CD4-positive, alpha-beta memory T cell (primary cell): Measurements from ENCODE around the gene GPC5. TPM values are rescaled to one million over a fixed set of nuclear protein-coding genes. Genes with fewer than 3 reads are reported as not detected.

Experiments
- CTCF ChIA-PET: fragments of 350-600 bp; sonication (Branson Sonifier 250); formaldehyde crosslinking; loops from one replicate; lab custom pipeline; 2021; ENCODE audit warnings: inconsistent platforms; ENCODE audit not compliant: partially characterized antibody; lab: Charles Lee
- POLR2A ChIA-PET: fragments of 350-600 bp; sonication (Branson Sonifier 250); formaldehyde crosslinking; loops from one replicate; lab custom pipeline; 2021; ENCODE audit not compliant: partially characterized antibody; lab: Charles Lee
- DNase-seq, 5 donors: peaks; one replicate each; pipeline versions ENCODE4 v3.0.0 to v3.0.0-alpha.2; 2020 to 2022; ENCODE audit warnings: mixed read lengths in 1 of 5
- H3K27ac ChIP-seq: one replicate; pipeline ENCODE4 v1.7.0; 2013; ENCODE audit warnings: low read depth, low read length
- H3K27me3 ChIP-seq: 2 replicates; pipeline ENCODE4 v1.7.0; 2013; ENCODE audit warnings: mild to moderate bottlenecking, low read length, moderate library complexity; ENCODE audit not compliant: insufficient read depth
- H3K36me3 ChIP-seq: 2 replicates; pipeline ENCODE4 v1.7.0; 2013; ENCODE audit warnings: mild to moderate bottlenecking, low read length, moderate library complexity; ENCODE audit not compliant: insufficient read depth
- H3K4me1 ChIP-seq: 2 replicates; pipeline ENCODE4 v1.7.0; 2013; ENCODE audit warnings: mild to moderate bottlenecking, low read length, moderate library complexity; ENCODE audit not compliant: insufficient read depth
- H3K4me3 ChIP-seq, 2 donors: one replicate each; pipeline ENCODE4 v1.7.0; 2013; ENCODE audit warnings: low read length in 2 of 2, mild to moderate bottlenecking in 1 of 2
- H3K9me3 ChIP-seq, 2 donors: one replicate each; pipeline ENCODE4 v1.7.0; 2013; ENCODE audit warnings: low read length in 2 of 2, control low read depth in 1 of 2; ENCODE audit not compliant: control insufficient read depth in 1 of 2
- H3K27ac Mint-ChIP-seq, 7 donors: one replicate each; pipeline ENCODE4 v1.8.0; 2020 to 2021; ENCODE audit warnings: mixed read lengths in 7 of 7, mild to moderate bottlenecking in 6 of 7, inconsistent platforms in 3 of 7, moderate library complexity in 3 of 7
- H3K27me3 Mint-ChIP-seq, 2 donors: one replicate each; pipeline ENCODE4 v1.8.0; 2020 to 2021; ENCODE audit warnings: mixed read lengths in 2 of 2
- H3K36me3 Mint-ChIP-seq, 2 donors: one replicate each; pipeline ENCODE4 v1.8.0; 2020 to 2021; ENCODE audit warnings: mixed read lengths in 2 of 2, inconsistent platforms in 1 of 2, mild to moderate bottlenecking in 1 of 2
- H3K4me1 Mint-ChIP-seq, 4 donors: one replicate each; pipeline ENCODE4 v1.8.0; 2020 to 2021; ENCODE audit warnings: mixed read lengths in 4 of 4, mild to moderate bottlenecking in 1 of 4
- H3K4me3 Mint-ChIP-seq, 8 donors: one replicate each; pipeline ENCODE4 v1.8.0; 2020 to 2021; ENCODE audit warnings: mixed read lengths in 8 of 8, mild to moderate bottlenecking in 7 of 8, moderate library complexity in 6 of 8, inconsistent platforms in 3 of 8
- H3K9me3 Mint-ChIP-seq, 8 donors: one replicate each; pipeline ENCODE4 v1.8.0; 2020 to 2021; ENCODE audit warnings: mixed read lengths in 8 of 8, mild to moderate bottlenecking in 5 of 8, inconsistent platforms in 3 of 8, moderate library complexity in 1 of 8
- intact Hi-C: fragments of 100-400 bp; cut with micrococcal nuclease; formaldehyde crosslinking; loops from one replicate; pipeline ENCODE4 v1.15.1; 2023
- polyA plus RNA-seq, 2 donors: library from polyadenylated mRNA; unstranded; fragments of 300-500 nt; fragmentation: Illumina TruSeq; gene quantifications; one replicate each; pipeline ENCODE4 v1.2.3, GENCODE V29; 2021
- total RNA-seq, 2 experiments: library from RNA; stranded (reverse); gene quantifications; one replicate each; pipeline ENCODE4 v1.2.3, GENCODE V29; 2021

GPC5 gene
- total and polyA plus RNA-seq, 4 experiments from 2014 or later: 0.14 TPM; not detected in 3

GRCh38 chr13:92459306-92459705, 1060.9 kb downstream of the GPC5 start:
- H3K4me1 ChIP-seq: no peaks in the 10 kb centered on the region
- Mint-ChIP-seq H3K27me3 (no peaks in the 10 kb centered on the region), H3K36me3 (no peaks in the 10 kb centered on the region), H3K9me3 (peaks cover 0 to 4% (median 0%) of the 10 kb centered on the region in 8 donors), H3K4me3 (no peak overlapping the region), H3K27ac (no peak overlapping the region), H3K4me1 (no peaks in the 10 kb centered on the region)
- no peaks in the 10 kb centered on the region for H3K27me3 ChIP-seq
- CTCF ChIA-PET: no interaction called here
- no peak overlapping the region for H3K4me3 ChIP-seq
- H3K27ac ChIP-seq: no peak overlapping the region
- no peaks in the 10 kb centered on the region for H3K36me3 ChIP-seq
- DNase-seq: no peak
- intact Hi-C loops: no loop called here
- POLR2A ChIA-PET: no interaction called here
- no peaks in the 10 kb centered on the region for H3K9me3 ChIP-seq

GRCh38 chr13:92460479-92460878, 1062.1 kb downstream of the GPC5 start:
- POLR2A ChIA-PET: no interaction called here
- no peaks in the 10 kb centered on the region for H3K9me3 ChIP-seq
- no peaks in the 10 kb centered on the region for H3K36me3 ChIP-seq
- Mint-ChIP-seq H3K4me3 (no peak overlapping the region), H3K36me3 (no peaks in the 10 kb centered on the region), H3K27ac (no peak overlapping the region), H3K4me1 (no peaks in the 10 kb centered on the region), H3K27me3 (no peaks in the 10 kb centered on the region), H3K9me3 (peaks cover 0 to 4% (median 0%) of the 10 kb centered on the region in 8 donors)
- no peaks in the 10 kb centered on the region for H3K4me1 ChIP-seq
- no peak overlapping the region for H3K4me3 ChIP-seq
- intact Hi-C loops: no loop called here
- H3K27ac ChIP-seq: no peak overlapping the region
- CTCF ChIA-PET: no interaction called here
- no peaks in the 10 kb centered on the region for H3K27me3 ChIP-seq
- no peak for DNase-seq

GRCh38 chr13:92461402-92461801, 1063.0 kb downstream of the GPC5 start:
- Histone ChIP-seq H3K27me3 (no peaks in the 10 kb centered on the region), H3K4me1 (no peaks in the 10 kb centered on the region), H3K4me3 (no peak overlapping the region), H3K27ac (no peak overlapping the region), H3K36me3 (no peaks in the 10 kb centered on the region), H3K9me3 (no peaks in the 10 kb centered on the region)
- no peaks in the 10 kb centered on the region for H3K4me1 Mint-ChIP-seq
- DNase-seq: no peak
- H3K27ac Mint-ChIP-seq: no peak overlapping the region
- H3K27me3 Mint-ChIP-seq: peaks cover 0 to 1% of the 10 kb centered on the region in 2 donors
- no peak overlapping the region for H3K4me3 Mint-ChIP-seq
- H3K36me3 Mint-ChIP-seq: no peaks in the 10 kb centered on the region
- intact Hi-C loops: no loop called here
- CTCF ChIA-PET: no interaction called here
- peaks cover 0 to 4% (median 0%) of the 10 kb centered on the region in 8 donors for H3K9me3 Mint-ChIP-seq
- POLR2A ChIA-PET: no interaction called here

- intact Hi-C loops: no loop called here
- Mint-ChIP-seq H3K27me3 (peaks cover 0 to 1% of the 10 kb centered on the region in 2 donors), H3K9me3 (peaks cover 0 to 4% (median 0%) of the 10 kb centered on the region in 8 donors), H3K36me3 (no peaks in the 10 kb centered on the region), H3K4me3 (no peak overlapping the region), H3K27ac (no peak overlapping the region), H3K4me1 (no peaks in the 10 kb centered on the region)
- Histone ChIP-seq H3K9me3 (no peaks in the 10 kb centered on the region), H3K36me3 (no peaks in the 10 kb centered on the region), H3K27me3 (no peaks in the 10 kb centered on the region), H3K4me3 (no peak overlapping the region), H3K4me1 (no peaks in the 10 kb centered on the region), H3K27ac (no peak overlapping the region)
- no peak for DNase-seq
- ChIA-PET POLR2A (no interaction called here), CTCF (no interaction called here)
These were observed 1063.4 kb downstream of the GPC5 start for GRCh38 chr13:92461831-92462230.

- Mint-ChIP-seq H3K4me3 (no peak overlapping the region), H3K27me3 (peaks cover 0 to 1% of the 10 kb centered on the region in 2 donors), H3K27ac (no peak overlapping the region), H3K9me3 (peaks cover 0 to 4% (median 0%) of the 10 kb centered on the region in 8 donors), H3K4me1 (no peaks in the 10 kb centered on the region), H3K36me3 (no peaks in the 10 kb centered on the region)
- ChIA-PET POLR2A (no interaction called here), CTCF (no interaction called here)
- H3K4me1 ChIP-seq: no peaks in the 10 kb centered on the region
- DNase-seq: no peak
- H3K4me3 ChIP-seq: no peak overlapping the region
- no peaks in the 10 kb centered on the region for H3K9me3 ChIP-seq
- intact Hi-C loops: no loop called here
- H3K27ac ChIP-seq: no peak overlapping the region
- H3K36me3 ChIP-seq: no peaks in the 10 kb centered on the region
- H3K27me3 ChIP-seq: no peaks in the 10 kb centered on the region
These were observed 1064.7 kb downstream of the GPC5 start for GRCh38 chr13:92463134-92463533.

GRCh38 chr13:92473765-92474475, 1075.5 kb downstream of the GPC5 start:
- no peaks in the 10 kb centered on the region for H3K36me3 ChIP-seq
- H3K4me1 ChIP-seq: no peaks in the 10 kb centered on the region
- H3K27me3 ChIP-seq: no peaks in the 10 kb centered on the region
- Mint-ChIP-seq H3K36me3 (no peaks in the 10 kb centered on the region), H3K4me3 (no peak overlapping the region), H3K27ac (no peak overlapping the region), H3K27me3 (no peaks in the 10 kb centered on the region), H3K9me3 (peaks cover 0 to 5% (median under 1%) of the 10 kb centered on the region in 8 donors), H3K4me1 (no peaks in the 10 kb centered on the region)
- H3K27ac ChIP-seq: no peak overlapping the region
- H3K4me3 ChIP-seq: no peak overlapping the region
- POLR2A ChIA-PET: interaction anchor here (0.6 kb wide), 1 partner anchor 9 kb away, joined by 3 read pairs; no protein-coding TSS in a partner anchor
- DNase-seq: no peak
- intact Hi-C loops: no loop called here
- no peaks in the 10 kb centered on the region for H3K9me3 ChIP-seq
- CTCF ChIA-PET: no interaction called here

- Mint-ChIP-seq H3K27me3 (no peaks in the 10 kb centered on the region), H3K4me3 (no peak overlapping the region), H3K36me3 (no peaks in the 10 kb centered on the region), H3K4me1 (no peaks in the 10 kb centered on the region), H3K27ac (no peak overlapping the region), H3K9me3 (peaks cover 0 to 15% (median 5%) of the 10 kb centered on the region in 8 donors)
- H3K4me1 ChIP-seq: no peaks in the 10 kb centered on the region
- H3K4me3 ChIP-seq: no peak overlapping the region
- H3K27me3 ChIP-seq: no peaks in the 10 kb centered on the region
- H3K9me3 ChIP-seq: no peaks in the 10 kb centered on the region
- no peak overlapping the region for H3K27ac ChIP-seq
- H3K36me3 ChIP-seq: no peaks in the 10 kb centered on the region
- ChIA-PET CTCF (no interaction called here), POLR2A (no interaction called here)
- intact Hi-C loops: no loop called here
- no peak for DNase-seq
These were observed 1082.0 kb downstream of the GPC5 start for GRCh38 chr13:92480387-92480786.
